HL-60 (cell line): ENCODE results near the gene CCR5AS.

Experiments used
- CTCF ChIP-seq: IDR thresholded peaks from one replicate; pipeline ENCODE4 v1.5.1; 2011; ENCODE audit warnings: low read length, control low read depth, inconsistent platforms; ENCODE audit not compliant: insufficient read depth
- GABPA ChIP-seq: IDR thresholded peaks from 2 replicates; pipeline ENCODE4 v1.6.1; 2012; ENCODE audit warnings: low read depth
- POLR2AphosphoS5 ChIP-seq: IDR thresholded peaks from 2 replicates; pipeline ENCODE4 v1.6.1; 2012; ENCODE audit warnings: low read depth
- REST ChIP-seq: IDR thresholded peaks from 2 replicates; pipeline ENCODE4 v1.6.1; 2012; ENCODE audit warnings: low read depth; ENCODE audit not compliant: insufficient replicate concordance
- SPI1 ChIP-seq: IDR thresholded peaks from 2 replicates; pipeline ENCODE4 v1.6.1; 2012; ENCODE audit warnings: low read depth, mild to moderate bottlenecking, borderline replicate concordance

GRCh38 chr3:46417841-46418611, 11.2 kb upstream of the CCR5AS start:
- TF ChIP-seq CTCF (no peak), REST (no peak), POLR2AphosphoS5 (no peak), SPI1 (no peak), GABPA (no peak)
